ENCODE measurements around the gene CHRNE. TPM values are rescaled to one million over a fixed set of nuclear protein-coding genes. Genes with fewer than 3 reads are reported as not detected.

CHRNE gene
- total RNA-seq, 4 donors from 2014 or later = 0.57 TPM; not detected in 3

GRCh38 chr17:4944554-4945175 lies 41.8 kb upstream of the CHRNE start:
- WGBS, 2 donors = 39 to 41% methylated on average over 6 to 7 of the region's 8 CpGs
- Histone ChIP-seq H3K36me3 (peaks cover 4 to 59% (median 14%) of the 10 kb centered on the region in 3 donors), H3K4me1 (peaks cover 42 to 83% (median 43%) of the 10 kb centered on the region in 3 donors), H3K9me3 (no peaks in the 10 kb centered on the region), H3K27ac (peak overlapping the region; percentile 97 to 100 (median 98)), H3K4me3 (peak overlapping the region in 2 of 4 donors; percentile 91 to 96), H3K27me3 (no peaks in the 10 kb centered on the region)
- intact Hi-C loops (cut with DNase I) = no loop called here
- TF ChIP-seq CTCF (IDR thresholded peaks at IDR 0.05) = no peak
- no peak for TF ChIP-seq POLR2A (IDR thresholded peaks at IDR 0.05)
- DNase-seq = no peak

GRCh38 chr17:4944163-4944553 lies 41.3 kb upstream of the CHRNE start:
- peak overlapping the region in 2 of 4 donors; percentile 91 to 96 for H3K4me3 ChIP-seq
- H3K27ac ChIP-seq = peak overlapping the region; percentile 97 to 100 (median 98)
- no peaks in the 10 kb centered on the region for H3K27me3 ChIP-seq
- H3K36me3 ChIP-seq = peaks cover 4 to 59% (median 14%) of the 10 kb centered on the region in 3 donors
- DNase-seq = no peak
- intact Hi-C loops (cut with DNase I) = no loop called here
- TF ChIP-seq CTCF (IDR thresholded peaks at IDR 0.05) (no peak), POLR2A (IDR thresholded peaks at IDR 0.05) (no peak)
- 11 to 34% methylated on average over 3 of the region's 3 CpGs for WGBS, 2 donors
- no peaks in the 10 kb centered on the region for H3K9me3 ChIP-seq
- H3K4me1 ChIP-seq = peaks cover 45 to 82% (median 45%) of the 10 kb centered on the region in 3 donors

- intact Hi-C loops (cut with DNase I) = no loop called here
- no peaks in the 10 kb centered on the region for H3K27me3 ChIP-seq
- WGBS, 2 donors = 64 to 73% methylated on average over 8 to 12 of the region's 13 CpGs
- H3K4me3 ChIP-seq = no peak overlapping the region
- peaks cover 57 to 88% (median 58%) of the 10 kb centered on the region in 3 donors for H3K4me1 ChIP-seq
- peaks cover 9 to 66% (median 17%) of the 10 kb centered on the region in 3 donors for H3K36me3 ChIP-seq
- H3K27ac ChIP-seq = peak overlapping the region in 2 of 4 donors; percentile 12 to 100
- no peaks in the 10 kb centered on the region for H3K9me3 ChIP-seq
- no peak for DNase-seq
- TF ChIP-seq CTCF (IDR thresholded peaks at IDR 0.05) = no peak
These were observed 40.0 kb upstream of the CHRNE start for GRCh38 chr17:4942760-4943508.

- Histone ChIP-seq H3K4me1 (peaks cover 51 to 80% (median 52%) of the 10 kb centered on the region in 3 donors), H3K9me3 (no peaks in the 10 kb centered on the region), H3K4me3 (peak overlapping the region; percentile 64 to 75 (median 72)), H3K27ac (peak overlapping the region; percentile 89 to 97 (median 94)), H3K27me3 (no peaks in the 10 kb centered on the region), H3K36me3 (peaks cover 17 to 71% (median 23%) of the 10 kb centered on the region in 3 donors)
- WGBS, 2 donors = 30 to 37% methylated on average over 4 of the region's 4 CpGs
- intact Hi-C loops (cut with DNase I) = no loop called here
- TF ChIP-seq CTCF (IDR thresholded peaks at IDR 0.05) (no peak), POLR2A (IDR thresholded peaks at IDR 0.05) (no peak)
- no peak for DNase-seq
These were observed 38.4 kb upstream of the CHRNE start for GRCh38 chr17:4941319-4941610.
